ENCODE data around the gene ATP6V0C. TPM values are rescaled to one million over a fixed set of nuclear protein-coding genes. Genes with fewer than 3 reads are reported as not detected.

Gene ATP6V0C
- total and polyA plus RNA-seq, 2 of the 13 experiments (the other 11 are each of a cell fraction or from before 2014, with no cell fraction given) = 10.4 to 20.1 TPM

DNA sequence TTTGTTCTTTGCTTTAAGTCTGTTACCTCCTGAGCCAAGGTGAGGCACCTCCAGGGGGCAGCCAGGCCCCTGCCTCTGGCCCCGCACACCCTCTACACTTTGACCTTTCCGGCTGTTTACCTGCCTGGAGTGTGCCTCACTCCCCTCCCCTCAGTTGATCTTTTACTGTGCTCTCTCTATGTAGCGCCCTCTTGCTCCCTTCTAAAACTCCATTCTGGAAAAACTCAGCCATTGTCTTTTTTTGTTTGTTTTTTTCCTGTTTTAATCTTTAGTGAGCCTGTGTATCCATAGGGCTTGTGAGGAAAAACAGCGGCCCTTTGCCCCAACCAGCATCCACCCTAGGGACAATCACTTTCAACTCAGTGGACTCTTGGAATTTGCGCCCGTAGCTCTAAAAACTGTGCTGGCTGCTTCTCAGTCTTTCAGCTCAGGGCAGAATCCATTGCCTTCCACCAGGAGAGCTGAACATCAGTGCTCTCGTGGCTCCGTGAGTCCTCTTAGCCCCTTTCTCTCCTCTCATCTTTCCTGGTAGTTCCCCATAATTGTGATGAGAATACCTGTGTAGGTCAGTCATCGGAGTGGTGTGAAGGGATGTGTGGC is 10.7 kb downstream of the ATP6V0C start (continued):
- TF ChIP-seq MXI1 (IDR thresholded peaks at IDR 0.05; ENCODE audit: borderline replicate concordance, low read depth, low read length) = peak; percentile 81; the same call in 1 of the 3 replicates
- TF ChIP-seq ARNT2 (CRISPR knock-in tag; IDR thresholded peaks at IDR 0.05; ENCODE audit: low read depth) = 0 out of 2 replicates have a peak, but pooled peaks have one; percentile 33
- no peak for TF ChIP-seq ZNF589 (CRISPR knock-in tag; conservative IDR thresholded peaks at IDR 0.05)
- peak; percentile 48; the same call in 1 of the 2 replicates for TF ChIP-seq HMG20A (CRISPR knock-in tag; IDR thresholded peaks at IDR 0.05; ENCODE audit: borderline replicate concordance)
- TF ChIP-seq SP5 (CRISPR knock-in tag; IDR thresholded peaks at IDR 0.05; ENCODE audit: borderline replicate concordance, low read depth) = peak; percentile 90; the same call in 1 of the 2 replicates
- peak; percentile 98 for TF ChIP-seq PHF21A (CRISPR knock-in tag; IDR thresholded peaks at IDR 0.05)
- TF ChIP-seq SP140L (CRISPR knock-in tag; IDR thresholded peaks at IDR 0.05; ENCODE audit: borderline replicate concordance) = peak; percentile 22; the same call in 1 of the 2 replicates
- TF ChIP-seq SNRNP70 (IDR thresholded peaks at IDR 0.05; ENCODE audit: low read depth, low read length) = no peak
- TF ChIP-seq HOXA9 (CRISPR knock-in tag; IDR thresholded peaks at IDR 0.05; ENCODE audit: borderline replicate concordance) = no peak
- TF ChIP-seq XRCC5 (optimal IDR thresholded peaks at IDR 0.05; ENCODE audit: low read length) = peak; percentile 77
- no peak for TF ChIP-seq ZNF773 (CRISPR knock-in tag; IDR thresholded peaks at IDR 0.05; ENCODE audit: borderline replicate concordance)
- TF ChIP-seq MIER3 (CRISPR knock-in tag; IDR thresholded peaks at IDR 0.05; ENCODE audit: borderline replicate concordance) = peak; percentile 59; the same call in 1 of the 2 replicates
- TF ChIP-seq, protein P1, sequence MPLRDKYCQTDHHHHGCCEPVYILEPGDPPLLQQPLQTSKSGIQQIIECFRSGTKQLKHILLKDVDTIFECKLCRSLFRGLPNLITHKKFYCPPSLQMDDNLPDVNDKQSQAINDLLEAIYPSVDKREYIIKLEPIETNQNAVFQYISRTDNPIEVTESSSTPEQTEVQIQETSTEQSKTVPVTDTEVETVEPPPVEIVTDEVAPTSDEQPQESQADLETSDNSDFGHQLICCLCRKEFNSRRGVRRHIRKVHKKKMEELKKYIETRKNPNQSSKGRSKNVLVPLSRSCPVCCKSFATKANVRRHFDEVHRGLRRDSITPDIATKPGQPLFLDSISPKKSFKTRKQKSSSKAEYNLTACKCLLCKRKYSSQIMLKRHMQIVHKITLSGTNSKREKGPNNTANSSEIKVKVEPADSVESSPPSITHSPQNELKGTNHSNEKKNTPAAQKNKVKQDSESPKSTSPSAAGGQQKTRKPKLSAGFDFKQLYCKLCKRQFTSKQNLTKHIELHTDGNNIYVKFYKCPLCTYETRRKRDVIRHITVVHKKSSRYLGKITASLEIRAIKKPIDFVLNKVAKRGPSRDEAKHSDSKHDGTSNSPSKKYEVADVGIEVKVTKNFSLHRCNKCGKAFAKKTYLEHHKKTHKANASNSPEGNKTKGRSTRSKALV (CRISPR knock-in tag; IDR thresholded peaks at IDR 0.05) = no peak
- peak; percentile 77 for TF ChIP-seq ZNF501 (CRISPR knock-in tag; IDR thresholded peaks at IDR 0.05)
- TF ChIP-seq, protein P2, sequence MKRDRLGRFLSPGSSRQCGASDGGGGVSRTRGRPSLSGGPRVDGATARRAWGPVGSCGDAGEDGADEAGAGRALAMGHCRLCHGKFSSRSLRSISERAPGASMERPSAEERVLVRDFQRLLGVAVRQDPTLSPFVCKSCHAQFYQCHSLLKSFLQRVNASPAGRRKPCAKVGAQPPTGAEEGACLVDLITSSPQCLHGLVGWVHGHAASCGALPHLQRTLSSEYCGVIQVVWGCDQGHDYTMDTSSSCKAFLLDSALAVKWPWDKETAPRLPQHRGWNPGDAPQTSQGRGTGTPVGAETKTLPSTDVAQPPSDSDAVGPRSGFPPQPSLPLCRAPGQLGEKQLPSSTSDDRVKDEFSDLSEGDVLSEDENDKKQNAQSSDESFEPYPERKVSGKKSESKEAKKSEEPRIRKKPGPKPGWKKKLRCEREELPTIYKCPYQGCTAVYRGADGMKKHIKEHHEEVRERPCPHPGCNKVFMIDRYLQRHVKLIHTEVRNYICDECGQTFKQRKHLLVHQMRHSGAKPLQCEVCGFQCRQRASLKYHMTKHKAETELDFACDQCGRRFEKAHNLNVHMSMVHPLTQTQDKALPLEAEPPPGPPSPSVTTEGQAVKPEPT (CRISPR knock-in tag; IDR thresholded peaks at IDR 0.05; ENCODE audit: low read depth) = no peak
- TF ChIP-seq ZNF570 (CRISPR knock-in tag; IDR thresholded peaks at IDR 0.05; ENCODE audit: borderline replicate concordance) = no peak
- TF ChIP-seq, protein P3, sequence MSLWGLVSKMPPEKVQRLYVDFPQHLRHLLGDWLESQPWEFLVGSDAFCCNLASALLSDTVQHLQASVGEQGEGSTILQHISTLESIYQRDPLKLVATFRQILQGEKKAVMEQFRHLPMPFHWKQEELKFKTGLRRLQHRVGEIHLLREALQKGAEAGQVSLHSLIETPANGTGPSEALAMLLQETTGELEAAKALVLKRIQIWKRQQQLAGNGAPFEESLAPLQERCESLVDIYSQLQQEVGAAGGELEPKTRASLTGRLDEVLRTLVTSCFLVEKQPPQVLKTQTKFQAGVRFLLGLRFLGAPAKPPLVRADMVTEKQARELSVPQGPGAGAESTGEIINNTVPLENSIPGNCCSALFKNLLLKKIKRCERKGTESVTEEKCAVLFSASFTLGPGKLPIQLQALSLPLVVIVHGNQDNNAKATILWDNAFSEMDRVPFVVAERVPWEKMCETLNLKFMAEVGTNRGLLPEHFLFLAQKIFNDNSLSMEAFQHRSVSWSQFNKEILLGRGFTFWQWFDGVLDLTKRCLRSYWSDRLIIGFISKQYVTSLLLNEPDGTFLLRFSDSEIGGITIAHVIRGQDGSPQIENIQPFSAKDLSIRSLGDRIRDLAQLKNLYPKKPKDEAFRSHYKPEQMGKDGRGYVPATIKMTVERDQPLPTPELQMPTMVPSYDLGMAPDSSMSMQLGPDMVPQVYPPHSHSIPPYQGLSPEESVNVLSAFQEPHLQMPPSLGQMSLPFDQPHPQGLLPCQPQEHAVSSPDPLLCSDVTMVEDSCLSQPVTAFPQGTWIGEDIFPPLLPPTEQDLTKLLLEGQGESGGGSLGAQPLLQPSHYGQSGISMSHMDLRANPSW (CRISPR knock-in tag; IDR thresholded peaks at IDR 0.05; ENCODE audit: borderline replicate concordance) = peak; percentile 85
- no peak for TF ChIP-seq ZNF224 (CRISPR knock-in tag; IDR thresholded peaks at IDR 0.05)
- no peak for TF ChIP-seq SMC3 (IDR thresholded peaks at IDR 0.05; ENCODE audit: low read length)
- TF ChIP-seq FOXK1 (CRISPR knock-in tag; IDR thresholded peaks at IDR 0.05; ENCODE audit: borderline replicate concordance, low read depth) = peak; percentile 91; the same call in 1 of the 2 replicates
- TF ChIP-seq, protein P4, sequence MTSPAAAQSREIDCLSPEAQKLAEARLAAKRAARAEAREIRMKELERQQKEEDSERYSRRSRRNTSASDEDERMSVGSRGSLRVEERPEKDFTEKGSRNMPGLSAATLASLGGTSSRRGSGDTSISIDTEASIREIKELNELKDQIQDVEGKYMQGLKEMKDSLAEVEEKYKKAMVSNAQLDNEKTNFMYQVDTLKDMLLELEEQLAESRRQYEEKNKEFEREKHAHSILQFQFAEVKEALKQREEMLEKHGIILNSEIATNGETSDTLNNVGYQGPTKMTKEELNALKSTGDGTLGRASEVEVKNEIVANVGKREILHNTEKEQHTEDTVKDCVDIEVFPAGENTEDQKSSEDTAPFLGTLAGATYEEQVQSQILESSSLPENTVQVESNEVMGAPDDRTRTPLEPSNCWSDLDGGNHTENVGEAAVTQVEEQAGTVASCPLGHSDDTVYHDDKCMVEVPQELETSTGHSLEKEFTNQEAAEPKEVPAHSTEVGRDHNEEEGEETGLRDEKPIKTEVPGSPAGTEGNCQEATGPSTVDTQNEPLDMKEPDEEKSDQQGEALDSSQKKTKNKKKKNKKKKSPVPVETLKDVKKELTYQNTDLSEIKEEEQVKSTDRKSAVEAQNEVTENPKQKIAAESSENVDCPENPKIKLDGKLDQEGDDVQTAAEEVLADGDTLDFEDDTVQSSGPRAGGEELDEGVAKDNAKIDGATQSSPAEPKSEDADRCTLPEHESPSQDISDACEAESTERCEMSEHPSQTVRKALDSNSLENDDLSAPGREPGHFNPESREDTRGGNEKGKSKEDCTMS (CRISPR knock-in tag; conservative IDR thresholded peaks at IDR 0.05) = no peak
